HepG2 (cell line): Measurements from ENCODE around the gene EXTL2. TPM values are rescaled to one million over a fixed set of nuclear protein-coding genes. Genes with fewer than 3 reads are reported as not detected.

Experiments used
- ATAC-seq: fragments of 200-7000 bp; cut with Tn5 transposase; 3 replicates; pipeline ENCODE4 v1.9.1; 2020; ENCODE audit warnings: mild to moderate bottlenecking, moderate library complexity
- BruUV-seq: library from RNA; stranded (reverse); fragments of 400-500 nt; replicated peaks from 2 replicates; lab custom pipeline; 2021; lab: Mats Ljungman, UMichigan
- CTCF ChIA-PET: fragments of 300-600 bp; formaldehyde crosslinking; extraction: SDS; loops from one replicate; lab custom pipeline; 2021; ENCODE audit warnings: low total read pairs, inconsistent platforms, low intra/inter-chr PET ratio; lab: Yijun Ruan, JAX
- POLR2A ChIA-PET: fragments of 350-600 bp; sonication (Branson Sonifier 250); formaldehyde crosslinking; loops from one replicate; lab custom pipeline; 2020; ENCODE audit warnings: antibody characterized with exemption, inconsistent platforms; lab: Yijun Ruan, JAX
- DNase-seq: peaks from one replicate; pipeline ENCODE4 v3.0.0-alpha.2; 2015; ENCODE audit warnings: low spot score
- FAIRE-seq: peaks from 3 replicates; lab custom pipeline; 2011; peaks lifted over from hg19 to GRCh38; lab: Jason Lieb, UNC
- H2AFZ ChIP-seq: one replicate; pipeline ENCODE4 v1.6.1; 2011; ENCODE audit warnings: low read length, inconsistent platforms
- H3K27ac ChIP-seq: fragments of 300-600 bp; 3 replicates; pipeline ENCODE4 v1.8.0; 2011; ENCODE audit warnings: mixed run types, mild to moderate bottlenecking, mixed read lengths, low read length, inconsistent platforms; ENCODE audit not compliant: insufficient read depth; ENCODE audit errors: extremely low read length
- H3K27me3 ChIP-seq, 2 experiments: fragments of 200-600 bp in 1 of 2; 2 replicates in 1 of 2; 3 replicates in 1 of 2; pipeline versions ENCODE4 v1.6.0 to v1.8.0; 2011; ENCODE audit warnings: low read length in 2 of 2, mild to moderate bottlenecking in 2 of 2, moderate library complexity in 2 of 2, inconsistent platforms in 1 of 2; ENCODE audit not compliant: insufficient read depth in 2 of 2, control insufficient read depth in 1 of 2
- H3K36me3 ChIP-seq, 2 experiments: fragments of 200-600 bp in 1 of 2; replicated peaks in 1 of 2; 2 replicates in 1 of 2; 3 replicates in 1 of 2; pipeline versions ENCODE4 v1.5.1 to v1.8.0; 2011; ENCODE audit warnings: low read length in 2 of 2, inconsistent platforms in 1 of 2; ENCODE audit not compliant: insufficient read depth in 2 of 2, control insufficient read depth in 1 of 2
- H3K4me1 ChIP-seq: 2 replicates; pipeline ENCODE4 v1.5.1; 2012; ENCODE audit warnings: low read length, inconsistent platforms; ENCODE audit not compliant: insufficient read depth
- H3K4me2 ChIP-seq: 2 replicates; pipeline ENCODE4 v1.6.0; 2011; ENCODE audit warnings: low read depth, low read length, inconsistent platforms
- H3K4me3 ChIP-seq, 3 experiments: fragments of 200-600 bp in 1 of 3; sonication (generic), shearing (Covaris generic) in 1 of 3; replicated peaks in 1 of 3; 2 replicates each; pipeline ENCODE4 v1.5.1; 2011 to 2016; ENCODE audit warnings: low read length in 3 of 3, inconsistent platforms in 2 of 3, low read depth in 2 of 3, mild to moderate bottlenecking in 2 of 3, control low read depth in 1 of 3, mixed read lengths in 1 of 3; ENCODE audit not compliant: insufficient read depth in 1 of 3
- H3K79me2 ChIP-seq: one replicate; pipeline ENCODE4 v1.6.1; 2011; ENCODE audit warnings: low read length, inconsistent platforms; ENCODE audit not compliant: insufficient read depth
- H3K9ac ChIP-seq: 2 replicates; pipeline ENCODE4 v1.6.0; 2011; ENCODE audit warnings: mild to moderate bottlenecking, low read depth, low read length, inconsistent platforms; ENCODE audit not compliant: insufficient read depth
- H3K9me3 ChIP-seq: 2 replicates; pipeline ENCODE4 v1.5.1; 2012; ENCODE audit warnings: mild to moderate bottlenecking, low read length
- H4K20me1 ChIP-seq: 2 replicates; pipeline ENCODE4 v1.6.0; 2011; ENCODE audit warnings: inconsistent platforms, mild to moderate bottlenecking, low read length, moderate library complexity; ENCODE audit not compliant: insufficient read depth
- ARID2 ChIP-seq: sonication (generic); formaldehyde crosslinking; IDR thresholded peaks from 2 replicates; pipeline ENCODE4 v1.8.1; 2022; ENCODE audit warnings: mild to moderate bottlenecking, missing genetic modification reagents, borderline replicate concordance
- CENPX ChIP-seq: sonication (generic); formaldehyde crosslinking; IDR thresholded peaks from 2 replicates; pipeline ENCODE4 v1.9.0; 2021; ENCODE audit warnings: mild to moderate bottlenecking, missing genetic modification reagents, moderate library complexity
- FLYWCH1 ChIP-seq: sonication (generic); formaldehyde crosslinking; IDR thresholded peaks from 2 replicates; pipeline ENCODE4 v1.8.1; 2023; ENCODE audit warnings: mild to moderate bottlenecking, missing genetic modification reagents
- HOXA3 ChIP-seq: sonication (generic); formaldehyde crosslinking; IDR thresholded peaks from 2 replicates; pipeline ENCODE4 v1.5.0; 2020; ENCODE audit warnings: missing genetic modification reagents
- KDM5A ChIP-seq: fragments of 200-600 bp; sonication (generic); IDR thresholded peaks from 2 replicates; pipeline ENCODE4 v1.7.0; 2018; ENCODE audit warnings: antibody characterized with exemption, mild to moderate bottlenecking, low read length, borderline replicate concordance
- KLF12 ChIP-seq: sonication (generic); formaldehyde crosslinking; IDR thresholded peaks from 2 replicates; pipeline ENCODE4 v1.4.0; 2020; ENCODE audit warnings: missing genetic modification reagents, borderline replicate concordance
- RFX1 ChIP-seq: fragments of 450-650 bp; IDR thresholded peaks from 2 replicates; pipeline ENCODE4 v1.6.1; 2017
- SMC3 ChIP-seq: IDR thresholded peaks from 2 replicates; pipeline ENCODE4 v1.6.1; 2011; ENCODE audit warnings: low read length, improper control_type of control experiment
- ZNF33B ChIP-seq: sonication (generic); formaldehyde crosslinking; IDR thresholded peaks from 2 replicates; pipeline ENCODE4 v1.5.1; 2020; ENCODE audit warnings: mild to moderate bottlenecking, missing genetic modification reagents
- WGBS: methylation state at CpG from one replicate; pipeline ENCODE4 v1.1.6; 2017; ENCODE audit warnings: low lambda C conversion rate; 5-methylcytosine and 5-hydroxymethylcytosine counted together
- in situ Hi-C: cut with HindIII; loops from 2 replicates; pipeline ENCODE4 v1.10.0; 2017; ENCODE audit warnings: low pct_unique_long_range_greater_than_20kb; ENCODE audit not compliant: extremely low pct_ligation_motif_present
- intact Hi-C: fragments of 100-400 bp; cut with micrococcal nuclease; formaldehyde crosslinking; loops from one replicate; pipeline ENCODE4 v1.10.0; 2022; ENCODE audit not compliant: unreplicated experiment
- polyA plus RNA-seq, 8 experiments: library from polyadenylated mRNA; depleted of rRNA in 3 of 8; stranded (reverse) in 7 of 8; unstranded in 1 of 8; fragments of >200 nt; fragmentation: Illumina TruSeq in 4 of 8; extraction: Trizol in 4 of 8; gene quantifications; 2 replicates each; pipeline versions ENCODE4 v1.2.1 to v1.2.3, GENCODE V29; 2011 to 2016; ENCODE audit warnings: low read depth in 4 of 8, missing spikeins in 1 of 8, mixed read lengths in 1 of 8; ENCODE audit not compliant: insufficient read depth in 1 of 8
- total RNA-seq, 5 experiments: library from RNA; depleted of rRNA; stranded (reverse); fragments of >200 nt; fragmentation: Illumina TruSeq; extraction: Trizol; gene quantifications; 2 replicates each; pipeline ENCODE4 v1.2.3, GENCODE V29; 2016; ENCODE audit warnings: low read depth in 1 of 5
- TF ChIP-seq, protein P1 (sequence below): sonication (generic); formaldehyde crosslinking; IDR thresholded peaks from 2 replicates; pipeline ENCODE4 v1.5.0; 2020; ENCODE audit warnings: mild to moderate bottlenecking, missing genetic modification reagents, borderline replicate concordance
- TF ChIP-seq, protein P2 (sequence below): sonication (generic); formaldehyde crosslinking; conservative IDR thresholded peaks from 2 replicates; pipeline ENCODE4 v1.4.0; 2020; ENCODE audit warnings: missing genetic modification reagents

EXTL2 gene
- total and polyA plus RNA-seq, 2 of the 13 experiments (the other 11 are each of a cell fraction or from before 2014, with no cell fraction given) = 22.0 to 23.5 TPM

DNA sequence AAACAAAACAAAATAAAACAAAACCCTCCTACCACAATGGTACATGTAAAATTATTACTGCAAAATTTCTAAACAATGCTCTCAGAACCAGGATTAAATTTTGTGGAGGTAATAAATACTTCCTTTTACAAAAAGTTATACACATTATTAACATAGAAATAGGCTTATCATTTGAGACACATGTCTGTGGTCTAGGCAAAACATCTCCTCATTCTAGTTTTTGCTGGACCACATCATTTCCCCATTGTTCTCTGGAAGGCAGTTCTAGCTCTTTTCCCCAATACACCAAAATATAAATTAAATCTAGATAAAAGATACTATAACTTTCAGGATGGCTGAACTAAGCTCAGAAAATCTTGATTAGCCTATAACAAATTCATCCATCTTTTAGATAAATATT is 18.4 kb downstream of the EXTL2 start (continued):
- no peak for TF ChIP-seq HOXA3
- TF ChIP-seq ZNF33B (CRISPR knock-in tag) = no peak
- TF ChIP-seq, protein P1, sequence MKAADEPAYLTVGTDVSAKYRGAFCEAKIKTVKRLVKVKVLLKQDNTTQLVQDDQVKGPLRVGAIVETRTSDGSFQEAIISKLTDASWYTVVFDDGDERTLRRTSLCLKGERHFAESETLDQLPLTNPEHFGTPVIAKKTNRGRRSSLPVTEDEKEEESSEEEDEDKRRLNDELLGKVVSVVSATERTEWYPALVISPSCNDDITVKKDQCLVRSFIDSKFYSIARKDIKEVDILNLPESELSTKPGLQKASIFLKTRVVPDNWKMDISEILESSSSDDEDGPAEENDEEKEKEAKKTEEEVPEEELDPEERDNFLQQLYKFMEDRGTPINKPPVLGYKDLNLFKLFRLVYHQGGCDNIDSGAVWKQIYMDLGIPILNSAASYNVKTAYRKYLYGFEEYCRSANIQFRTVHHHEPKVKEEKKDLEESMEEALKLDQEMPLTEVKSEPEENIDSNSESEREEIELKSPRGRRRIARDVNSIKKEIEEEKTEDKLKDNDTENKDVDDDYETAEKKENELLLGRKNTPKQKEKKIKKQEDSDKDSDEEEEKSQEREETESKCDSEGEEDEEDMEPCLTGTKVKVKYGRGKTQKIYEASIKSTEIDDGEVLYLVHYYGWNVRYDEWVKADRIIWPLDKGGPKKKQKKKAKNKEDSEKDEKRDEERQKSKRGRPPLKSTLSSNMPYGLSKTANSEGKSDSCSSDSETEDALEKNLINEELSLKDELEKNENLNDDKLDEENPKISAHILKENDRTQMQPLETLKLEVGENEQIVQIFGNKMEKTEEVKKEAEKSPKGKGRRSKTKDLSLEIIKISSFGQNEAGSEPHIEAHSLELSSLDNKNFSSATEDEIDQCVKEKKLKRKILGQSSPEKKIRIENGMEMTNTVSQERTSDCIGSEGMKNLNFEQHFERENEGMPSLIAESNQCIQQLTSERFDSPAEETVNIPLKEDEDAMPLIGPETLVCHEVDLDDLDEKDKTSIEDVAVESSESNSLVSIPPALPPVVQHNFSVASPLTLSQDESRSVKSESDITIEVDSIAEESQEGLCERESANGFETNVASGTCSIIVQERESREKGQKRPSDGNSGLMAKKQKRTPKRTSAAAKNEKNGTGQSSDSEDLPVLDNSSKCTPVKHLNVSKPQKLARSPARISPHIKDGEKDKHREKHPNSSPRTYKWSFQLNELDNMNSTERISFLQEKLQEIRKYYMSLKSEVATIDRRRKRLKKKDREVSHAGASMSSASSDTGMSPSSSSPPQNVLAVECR = no peak
- TF ChIP-seq, protein P2, sequence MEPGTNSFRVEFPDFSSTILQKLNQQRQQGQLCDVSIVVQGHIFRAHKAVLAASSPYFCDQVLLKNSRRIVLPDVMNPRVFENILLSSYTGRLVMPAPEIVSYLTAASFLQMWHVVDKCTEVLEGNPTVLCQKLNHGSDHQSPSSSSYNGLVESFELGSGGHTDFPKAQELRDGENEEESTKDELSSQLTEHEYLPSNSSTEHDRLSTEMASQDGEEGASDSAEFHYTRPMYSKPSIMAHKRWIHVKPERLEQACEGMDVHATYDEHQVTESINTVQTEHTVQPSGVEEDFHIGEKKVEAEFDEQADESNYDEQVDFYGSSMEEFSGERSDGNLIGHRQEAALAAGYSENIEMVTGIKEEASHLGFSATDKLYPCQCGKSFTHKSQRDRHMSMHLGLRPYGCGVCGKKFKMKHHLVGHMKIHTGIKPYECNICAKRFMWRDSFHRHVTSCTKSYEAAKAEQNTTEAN (CRISPR knock-in tag) = no peak
- TF ChIP-seq RFX1 = no peak
- no peak for TF ChIP-seq SMC3
- no peak for TF ChIP-seq CENPX (CRISPR knock-in tag)
- no peak for TF ChIP-seq FLYWCH1 (CRISPR knock-in tag)
- no peak for TF ChIP-seq ARID2 (CRISPR knock-in tag)

DNA sequence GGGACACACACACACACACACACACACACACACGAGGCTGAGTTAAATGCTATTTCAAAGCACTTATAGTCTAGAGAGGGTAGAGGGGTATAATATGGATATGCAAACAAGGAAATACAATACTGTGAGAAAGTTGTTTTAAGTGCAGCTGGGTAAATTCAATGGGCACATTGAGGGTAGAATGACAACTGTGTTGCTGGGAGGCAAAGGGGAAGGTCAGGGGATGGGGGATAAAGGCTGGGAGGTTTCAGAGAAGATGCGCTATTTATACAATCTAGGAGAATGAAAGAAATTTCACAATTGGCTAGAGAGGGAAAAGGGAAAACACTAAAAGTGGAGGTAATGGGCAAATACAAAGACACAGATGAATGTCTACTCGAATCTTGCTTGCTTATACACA is 19.4 kb downstream of the EXTL2 start:
- CTCF ChIA-PET = no interaction called here
- intact Hi-C loops = no loop called here

More for the DNA sequence above, 19.4 kb downstream of the EXTL2 start:
- in situ Hi-C loops = no loop called here
- Histone ChIP-seq H3K9ac (no peak overlapping the region), H4K20me1 (no peaks in the 10 kb centered on the region), H3K4me1 (peaks cover 5% of the 10 kb centered on the region; the same call in 1 of the 2 replicates), H3K79me2 (no peaks in the 10 kb centered on the region)
- BruUV-seq = no TSS peak
- FAIRE-seq (no peak), ATAC-seq (no peak)
- POLR2A ChIA-PET = no interaction called here
- TF ChIP-seq KLF12 (CRISPR knock-in tag) (no peak), KDM5A (no peak)
- TF ChIP-seq, all 625 proteins: peak for 0
- Histone ChIP-seq H3K9me3 (no peaks in the 10 kb centered on the region), H3K4me2 (no peak overlapping the region), H3K4me3 (no peak overlapping the region), H2AFZ (no peak overlapping the region), H3K36me3 (peaks cover 0 to 7% of the 10 kb centered on the region in 2 experiments; a peak in 3 of 5 replicates), H3K27ac (no peak overlapping the region), H3K27me3 (no peaks in the 10 kb centered on the region)
- WGBS = 86% methylated on average over 3 of the region's 3 CpGs
- no peak for DNase-seq
